ENCODE data around the gene ANKRD42. TPM values are rescaled to one million over a fixed set of nuclear protein-coding genes. Genes with fewer than 3 reads are reported as not detected.

ANKRD42 gene
- polyA plus RNA-seq (2013, experiment 1 of 2; ENCODE audit: insufficient read length) = 5.5 TPM
- polyA plus RNA-seq (2013, experiment 2 of 2; ENCODE audit: insufficient read length) = 5.2 TPM

DNA sequence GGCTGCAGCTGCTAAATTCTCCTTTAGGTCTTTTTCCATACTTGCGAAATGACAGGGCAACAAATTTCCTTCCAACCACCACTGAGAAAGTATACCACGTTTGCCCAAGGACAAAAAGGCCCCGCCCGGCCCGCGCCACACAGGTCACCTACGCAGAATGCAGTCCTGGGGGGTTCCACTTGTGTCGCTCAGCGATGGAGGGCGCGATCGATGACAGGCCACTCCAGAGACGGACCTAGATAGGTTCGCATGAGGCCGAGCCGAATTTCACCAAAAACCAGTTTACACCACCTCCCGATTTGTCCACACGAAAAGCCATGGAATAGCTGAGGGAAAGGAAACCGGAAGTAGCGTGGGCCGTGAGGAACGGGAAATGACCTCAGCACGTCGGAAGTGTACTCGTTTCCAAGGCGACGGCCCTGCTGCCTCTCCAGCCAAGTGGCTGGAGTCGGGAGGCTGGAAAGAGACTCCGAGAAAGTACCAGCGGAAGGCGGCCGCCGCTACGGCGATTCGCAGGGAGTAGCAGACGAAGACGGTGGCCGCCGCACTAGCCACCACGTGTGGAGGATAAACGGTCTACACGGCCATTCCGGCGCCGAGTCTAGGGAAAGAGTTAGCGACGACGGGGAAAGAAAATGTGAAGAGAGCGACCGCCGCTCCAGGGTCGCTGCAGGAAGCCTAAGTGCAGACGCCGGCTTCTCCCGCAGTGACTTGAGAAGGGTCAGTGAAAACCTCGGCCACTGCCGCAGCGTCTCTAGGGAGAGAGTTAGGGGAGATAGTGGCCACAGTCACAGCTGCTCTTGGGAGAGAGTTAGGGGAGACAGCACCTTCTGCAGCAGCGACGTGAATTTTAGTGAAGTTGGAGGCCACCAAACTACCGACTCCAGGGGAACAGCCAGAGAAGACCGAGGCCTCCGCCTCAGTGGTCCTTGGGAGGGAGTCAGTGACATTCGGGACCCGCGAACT, at the start of gene ANKRD42:
ANKRD42 (plus strand) TSS at position 398 of the 966 bp plus-strand sequence. CDS start 959 bp downstream, outside the sequence.
- peak; percentile 96 for DNase-seq

DNA sequence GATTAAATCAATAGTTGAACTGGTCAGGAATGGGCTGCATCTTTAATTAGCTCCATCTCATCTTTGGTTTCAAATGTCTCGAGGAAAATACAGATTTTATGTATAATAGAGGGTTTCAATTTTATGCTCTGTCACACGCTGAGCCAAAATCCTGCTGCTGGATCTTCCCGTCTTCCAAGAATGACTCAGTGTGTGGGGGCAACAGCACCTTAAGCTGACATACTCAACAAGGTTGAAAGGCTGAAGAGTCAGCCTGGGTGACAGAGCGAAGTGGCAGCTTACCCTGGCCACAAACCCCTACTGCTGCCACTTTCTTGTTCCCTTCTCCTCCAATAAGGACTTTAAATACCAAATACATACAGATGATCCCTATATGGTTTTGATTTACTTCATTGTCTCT, 45.6 kb upstream of the ANKRD42 start:
- DNase-seq = no peak

GRCh38 chr11:83150450-83150849, 43.1 kb upstream of the ANKRD42 start:
- no peak for DNase-seq

DNA sequence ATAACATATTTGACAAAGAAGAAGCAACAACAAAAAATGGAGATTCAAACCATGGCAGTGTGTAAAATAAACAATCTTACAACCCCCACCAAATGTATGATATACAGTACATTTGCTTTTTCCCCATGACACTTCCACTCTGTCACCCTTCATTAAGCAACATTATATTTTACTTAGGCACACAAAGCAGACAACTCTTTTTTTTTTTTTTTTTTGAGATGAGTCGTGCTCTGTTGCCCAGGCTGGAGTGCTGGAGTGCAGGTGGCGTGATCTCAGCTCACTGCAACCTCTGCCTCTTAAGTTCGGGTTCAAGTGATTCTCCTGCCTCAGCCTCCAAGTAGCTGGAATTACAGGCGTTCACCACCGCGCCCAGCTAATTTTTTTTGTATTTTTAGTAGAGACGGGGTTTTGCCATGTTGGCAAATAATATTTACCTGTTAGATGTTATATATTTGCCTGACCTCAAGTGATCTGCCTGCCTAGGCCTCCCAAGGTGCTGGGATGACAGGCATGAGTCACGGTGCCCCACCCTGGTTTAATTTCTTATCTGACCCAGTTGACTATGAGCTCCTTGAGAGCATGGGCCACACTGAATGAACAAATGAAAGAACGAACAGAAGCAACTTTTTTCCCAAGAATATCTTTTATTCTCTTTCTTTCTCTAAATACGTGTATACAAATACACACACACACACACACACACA, 42.1 kb upstream of the ANKRD42 start:
- DNase-seq = no peak

- no peak for DNase-seq
Observed at GRCh38 chr11:83152264-83152663, 41.2 kb upstream of the ANKRD42 start.

DNA sequence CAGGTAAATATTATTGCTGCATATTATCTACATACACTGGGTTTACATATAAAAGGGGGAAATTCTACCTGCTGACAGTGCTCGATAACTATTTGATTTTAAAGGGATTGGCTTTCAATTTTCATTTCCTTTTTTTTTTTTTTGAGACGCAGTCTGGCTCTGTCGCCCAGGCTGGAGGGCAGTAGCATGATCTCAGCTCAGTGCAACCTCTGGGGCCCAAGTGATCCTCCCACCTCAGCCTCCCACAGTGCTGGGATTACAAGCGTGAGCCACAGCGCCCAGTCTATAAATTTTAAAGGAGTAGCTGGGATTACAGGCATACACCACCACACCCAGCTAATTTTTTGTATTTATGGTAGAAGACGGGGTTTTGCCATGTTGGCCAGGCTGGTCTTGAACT, 39.7 kb upstream of the ANKRD42 start:
- DNase-seq = no peak

DNA sequence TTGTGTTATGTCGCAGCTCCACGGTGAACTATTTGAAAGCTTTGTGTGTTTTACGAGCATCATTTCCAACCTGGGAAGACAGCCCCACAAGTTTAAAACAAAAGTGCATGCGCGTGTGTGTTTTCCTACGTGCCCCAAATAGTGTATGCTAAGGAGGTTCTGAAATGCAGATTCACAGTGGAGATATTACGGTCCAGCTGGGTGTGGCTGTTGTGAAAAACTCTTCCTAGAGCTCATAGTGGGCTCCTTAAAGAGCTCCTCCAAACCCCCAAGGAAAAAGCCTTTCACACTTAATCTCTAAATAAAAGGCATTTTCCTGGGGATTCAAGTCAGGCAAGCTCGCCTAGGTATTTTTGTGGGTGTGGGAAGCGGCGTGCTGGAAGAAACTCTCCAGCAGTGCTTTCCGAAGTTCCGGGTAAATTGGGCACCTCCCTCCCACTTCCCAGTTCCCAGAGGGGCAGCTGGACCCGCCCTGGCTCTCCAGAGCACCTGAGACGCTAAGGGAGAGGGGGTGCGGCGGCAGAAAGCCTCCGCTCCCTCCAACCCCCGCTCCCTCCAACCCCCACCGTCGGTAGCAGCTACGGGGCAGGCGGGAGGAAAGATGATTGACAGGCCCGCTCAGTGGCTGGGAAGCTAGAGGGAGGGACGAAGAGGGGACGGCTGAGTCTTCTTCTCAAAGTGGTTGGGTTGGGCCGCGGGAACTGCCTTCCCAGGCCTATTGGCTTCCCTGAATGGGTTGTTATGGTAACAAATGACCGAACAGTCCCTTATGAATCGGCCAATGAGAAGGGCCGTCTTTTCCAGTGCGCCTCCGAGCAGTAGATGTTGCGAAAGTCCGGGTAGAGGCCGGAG, 37.1 kb upstream of the ANKRD42 start:
- DNase-seq = peak; percentile 100

GRCh38 chr11:83156996-83157593, 36.4 kb upstream of the ANKRD42 start, which contains the start of gene PCF11:
TSS of gene PCF11 (plus strand) at chr11:83157131. CDS start at chr11:83157440, 309 bp downstream.
- no peak for DNase-seq

GRCh38 chr11:83157594-83158356, 35.7 kb upstream of the ANKRD42 start:
- DNase-seq = peak; percentile 66

- no peak for DNase-seq
Observed at GRCh38 chr11:83158357-83158786, 35.1 kb upstream of the ANKRD42 start.

DNA sequence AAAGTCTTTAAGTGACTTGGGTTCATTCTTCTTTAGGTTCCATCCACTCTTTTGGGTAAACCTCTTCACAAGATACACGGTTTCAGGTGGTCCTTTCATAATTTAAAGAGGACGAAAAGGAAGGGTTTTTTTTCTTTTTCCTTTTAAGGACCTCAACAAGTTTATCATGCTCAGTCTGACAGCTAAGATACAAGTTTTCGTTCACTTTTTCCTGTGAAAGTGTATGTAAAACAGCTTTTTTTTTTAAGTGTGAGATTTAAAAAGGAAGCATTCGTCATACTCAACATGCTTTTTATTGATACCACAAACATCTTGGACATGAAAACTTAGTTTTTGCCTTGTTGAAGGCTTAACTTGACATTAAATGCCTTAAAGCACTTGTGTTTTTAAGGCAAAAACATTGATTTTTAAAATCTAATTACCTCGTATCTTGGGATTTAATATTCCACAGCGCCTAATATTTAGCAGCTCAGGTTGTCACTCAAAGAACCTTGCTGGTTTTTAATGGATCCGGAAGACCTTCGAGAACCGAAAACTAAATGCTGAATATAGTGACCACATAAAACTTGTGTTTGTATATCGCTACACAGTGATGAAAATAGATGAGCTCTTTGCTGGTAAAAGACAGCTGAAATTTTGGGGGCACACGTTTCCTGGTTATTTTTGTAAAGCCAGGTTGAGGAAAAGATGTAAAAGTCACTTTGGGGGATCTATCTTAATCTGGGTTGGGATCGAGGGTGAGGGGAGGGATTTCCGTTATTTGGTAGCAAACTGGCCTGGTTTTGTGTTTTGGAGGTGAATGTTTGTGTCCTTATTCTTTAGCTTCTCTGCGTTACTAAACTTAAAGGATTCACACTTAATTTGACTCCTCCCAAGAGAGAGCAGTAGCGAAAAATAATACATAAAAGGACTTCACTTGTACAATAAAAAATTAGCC, 34.3 kb upstream of the ANKRD42 start:
- DNase-seq = no peak

- peak; percentile 29 for DNase-seq
Observed at GRCh38 chr11:83159902-83160865, 33.3 kb upstream of the ANKRD42 start.

- DNase-seq = no peak
Observed at GRCh38 chr11:83161610-83162199, 31.8 kb upstream of the ANKRD42 start.

GRCh38 chr11:83162377-83162776, 31.1 kb upstream of the ANKRD42 start:
- DNase-seq = no peak

DNA sequence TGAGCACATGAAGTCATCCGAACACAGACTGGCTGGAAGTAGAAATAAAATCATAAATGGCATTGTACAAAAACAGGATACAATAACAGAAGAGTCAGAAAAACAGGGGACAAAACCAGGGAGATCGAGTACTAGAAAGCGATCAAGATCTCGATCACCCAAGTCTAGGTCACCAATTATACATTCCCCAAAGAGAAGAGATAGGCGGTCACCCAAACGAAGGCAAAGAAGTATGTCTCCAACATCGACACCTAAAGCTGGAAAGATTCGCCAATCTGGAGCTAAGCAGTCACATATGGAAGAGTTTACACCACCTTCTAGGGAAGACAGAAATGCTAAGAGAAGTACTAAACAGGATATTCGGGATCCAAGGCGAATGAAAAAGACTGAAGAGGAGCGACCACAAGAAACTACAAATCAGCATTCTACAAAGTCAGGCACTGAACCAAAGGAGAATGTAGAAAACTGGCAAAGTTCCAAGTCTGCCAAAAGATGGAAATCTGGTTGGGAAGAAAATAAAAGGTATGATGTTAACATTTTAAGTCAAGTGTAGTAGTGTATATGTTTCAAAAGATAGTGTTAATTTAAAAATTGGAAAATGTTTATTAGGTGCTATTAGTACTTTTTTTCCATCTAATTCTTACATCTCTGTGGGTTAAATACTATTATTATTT, 27.2 kb upstream of the ANKRD42 start:
- no peak for DNase-seq

GRCh38 chr11:83168756-83169155, 24.8 kb upstream of the ANKRD42 start:
- DNase-seq = no peak

- DNase-seq = no peak
Observed at GRCh38 chr11:83170865-83171264, 22.6 kb upstream of the ANKRD42 start.

- no peak for DNase-seq
Observed at GRCh38 chr11:83172551-83172950, 21.0 kb upstream of the ANKRD42 start.
